NCI-H510A treated with DMSO at 0.1 percent for 48 hours (cell line): ENCODE data around the gene TPRKB.
"Not testable (repeated sequence)": the region's sequence is repeated elsewhere in the genome, so short reads cannot be mapped to it uniquely, and the experiment has no call there.

Source experiments
- DNase-seq: peaks from one replicate; lab custom pipeline; 2025; lab: John Stamatoyannopoulos, UW

TPRKB gene

DNA sequence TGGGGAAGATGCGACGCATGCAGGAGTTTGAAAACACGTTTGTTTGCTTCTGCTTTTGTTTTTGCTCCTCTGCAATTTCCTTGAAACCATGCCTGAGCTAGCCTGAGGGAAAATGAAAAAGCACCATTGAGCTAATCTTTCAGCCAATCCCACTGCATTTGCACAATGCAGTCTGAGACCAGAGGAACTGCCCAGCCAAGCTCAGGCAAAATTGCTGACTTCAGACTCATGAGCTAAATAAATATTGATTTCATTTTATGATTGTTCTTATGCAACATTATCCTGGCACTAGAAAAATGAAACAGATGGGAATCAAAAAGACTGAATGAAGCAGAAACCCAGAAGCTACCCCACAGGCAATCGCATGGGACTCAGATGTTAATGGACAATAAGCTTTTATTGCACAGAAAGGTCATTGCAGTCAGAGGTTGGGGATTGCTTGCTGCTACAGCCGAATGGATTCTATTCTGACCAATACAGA is 37.0 kb downstream of the TPRKB start:
- no peak for DNase-seq

DNA sequence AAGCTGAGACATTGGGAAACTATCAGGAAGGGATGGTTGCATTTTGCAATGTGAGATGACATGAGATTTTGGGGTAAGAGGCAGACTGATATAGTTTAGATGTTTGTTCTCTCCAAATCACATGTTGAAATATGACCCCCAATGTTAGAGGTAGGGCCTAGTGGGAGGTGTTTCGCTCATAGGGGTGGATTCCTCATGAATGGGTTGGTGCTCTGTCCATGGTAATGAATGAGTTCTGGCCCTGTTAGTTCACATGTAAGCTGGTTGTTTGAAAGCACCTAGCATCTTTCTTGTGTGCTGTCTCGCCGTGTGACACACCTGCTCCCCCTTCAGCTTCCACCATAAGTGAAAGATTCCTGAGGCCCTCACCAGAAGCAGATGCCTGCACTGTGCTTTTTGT is 37.7 kb downstream of the TPRKB start:
- DNase-seq = no peak

DNA sequence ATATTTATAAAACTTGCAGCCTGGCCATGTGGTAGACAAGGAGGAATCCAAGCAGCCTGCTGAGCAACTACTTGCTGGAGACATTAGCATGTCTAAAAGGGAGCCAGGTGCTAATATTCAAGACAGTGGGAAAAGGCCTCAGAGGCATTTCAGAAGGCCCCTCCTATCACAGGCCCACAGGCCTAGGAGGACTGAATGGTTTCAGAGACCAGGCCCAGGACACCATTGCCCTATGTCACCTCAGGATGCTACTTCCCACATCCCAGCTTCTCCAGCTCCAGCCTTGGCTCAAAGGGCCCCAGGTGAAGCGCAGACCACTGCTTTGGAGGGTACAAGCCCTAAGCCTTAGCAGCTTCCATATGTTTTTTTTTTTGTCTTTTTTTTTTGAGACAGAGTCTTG is 39.0 kb downstream of the TPRKB start:
- DNase-seq = no peak

DNA sequence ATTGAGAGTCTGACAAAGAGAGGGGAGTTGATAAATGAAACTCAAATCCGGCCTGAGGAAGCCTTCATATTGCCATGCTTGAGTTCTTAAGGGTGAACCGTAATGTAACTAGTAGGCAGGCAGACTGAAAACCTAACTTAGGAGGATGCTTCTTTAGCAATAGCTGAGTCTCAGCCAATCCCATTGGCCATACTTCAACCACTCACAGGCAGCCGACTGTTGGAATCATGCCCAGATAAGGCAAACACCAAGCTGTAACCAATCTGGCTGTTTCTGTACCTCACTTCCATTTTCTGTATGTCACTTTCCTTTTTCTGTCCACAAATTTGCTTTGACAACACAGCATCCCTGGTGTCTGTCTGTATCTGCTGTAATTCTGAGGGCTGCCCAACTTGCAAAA is 39.5 kb downstream of the TPRKB start:
- no peak for DNase-seq

DNA sequence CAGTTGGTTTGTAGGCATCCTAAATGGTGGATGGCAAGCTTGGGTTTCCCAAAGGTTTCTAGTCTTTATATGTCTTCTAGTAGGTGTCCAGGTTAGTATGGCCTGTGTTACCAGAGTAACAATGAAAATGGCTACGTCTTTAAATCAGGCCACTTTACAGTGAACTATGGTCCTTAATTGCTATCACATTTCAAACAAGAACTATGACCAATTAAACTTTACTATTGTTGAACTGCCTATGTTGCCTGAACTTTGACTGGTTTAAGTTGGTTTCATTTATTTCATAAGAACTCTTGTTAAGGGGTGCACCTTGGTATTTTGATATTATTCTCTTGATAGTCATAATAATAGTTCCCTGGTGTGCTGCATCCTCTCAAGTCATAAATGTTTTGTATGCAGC is 40.2 kb downstream of the TPRKB start:
- DNase-seq = not testable (repeated sequence)

DNA sequence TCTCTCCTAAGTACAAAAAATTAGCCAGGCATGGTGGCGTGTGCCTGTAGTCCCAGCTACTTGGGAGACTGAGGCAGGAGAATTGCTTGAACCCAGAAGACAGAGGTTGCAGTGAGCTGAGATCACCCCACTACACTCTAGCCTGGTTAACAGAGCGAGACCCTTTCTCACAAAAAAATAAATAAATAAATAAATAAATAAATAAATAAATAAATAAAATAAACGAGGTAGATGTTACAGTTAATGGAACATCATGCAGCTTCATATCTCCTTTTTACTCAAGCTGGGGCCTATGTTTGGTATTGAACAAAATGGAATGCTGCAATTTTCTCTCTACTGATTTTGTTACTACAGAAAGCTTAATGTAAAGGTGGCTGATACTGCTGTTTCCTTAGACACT is 40.6 kb downstream of the TPRKB start:
- DNase-seq = not testable (repeated sequence)

DNA sequence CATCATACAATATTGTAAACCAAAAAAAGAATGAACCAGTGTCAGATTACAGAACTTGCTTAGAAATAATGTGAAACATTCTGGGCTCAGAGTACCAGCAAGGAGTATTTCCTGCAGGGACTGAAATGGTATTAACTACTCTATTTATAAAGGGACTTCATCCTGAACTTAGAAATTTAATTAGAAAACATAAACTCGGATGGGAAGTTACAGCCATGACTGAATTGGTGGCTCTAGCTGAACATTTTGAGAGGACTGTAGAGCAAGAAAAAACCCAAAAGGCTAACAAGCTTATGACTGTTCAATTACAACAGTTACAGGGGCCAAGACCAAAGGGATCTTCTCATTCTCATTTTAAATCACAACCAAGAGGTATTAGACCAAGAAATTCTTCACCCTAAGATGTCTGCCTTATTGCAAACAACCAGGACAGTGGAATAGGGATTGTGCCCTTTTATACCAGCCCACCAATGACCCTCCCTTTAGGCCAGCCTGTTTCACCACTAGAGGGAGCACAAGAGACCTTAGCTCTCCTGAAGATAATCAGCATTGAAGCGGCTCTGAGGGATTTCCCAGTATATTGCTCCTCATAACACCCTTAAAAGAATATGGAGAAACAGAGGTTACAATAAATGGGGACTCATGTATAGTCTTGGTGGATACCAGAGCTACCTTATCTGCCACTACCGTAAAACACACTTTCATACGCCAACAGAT is 46.6 kb downstream of the TPRKB start:
- peak; percentile 10 for DNase-seq

DNA sequence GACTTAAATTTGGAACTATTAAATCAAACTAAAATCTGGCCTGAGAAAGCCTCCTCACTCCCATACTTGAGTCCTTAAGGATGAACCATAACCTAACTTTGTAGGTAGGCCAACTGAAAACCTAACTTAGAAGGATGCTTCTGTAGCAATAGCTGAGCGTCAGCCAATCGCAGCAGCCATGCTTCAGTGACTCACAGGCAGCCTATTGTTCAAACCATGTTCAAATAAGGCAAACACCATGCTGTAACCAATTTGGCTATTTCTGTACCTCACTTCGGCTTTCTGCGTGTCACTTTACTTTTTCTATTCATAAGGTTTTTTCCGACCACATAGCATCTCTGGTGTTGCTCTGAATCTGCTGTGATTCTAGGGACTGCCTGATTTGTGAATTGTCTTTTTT is 48.7 kb downstream of the TPRKB start:
- not testable (repeated sequence) for DNase-seq

DNA sequence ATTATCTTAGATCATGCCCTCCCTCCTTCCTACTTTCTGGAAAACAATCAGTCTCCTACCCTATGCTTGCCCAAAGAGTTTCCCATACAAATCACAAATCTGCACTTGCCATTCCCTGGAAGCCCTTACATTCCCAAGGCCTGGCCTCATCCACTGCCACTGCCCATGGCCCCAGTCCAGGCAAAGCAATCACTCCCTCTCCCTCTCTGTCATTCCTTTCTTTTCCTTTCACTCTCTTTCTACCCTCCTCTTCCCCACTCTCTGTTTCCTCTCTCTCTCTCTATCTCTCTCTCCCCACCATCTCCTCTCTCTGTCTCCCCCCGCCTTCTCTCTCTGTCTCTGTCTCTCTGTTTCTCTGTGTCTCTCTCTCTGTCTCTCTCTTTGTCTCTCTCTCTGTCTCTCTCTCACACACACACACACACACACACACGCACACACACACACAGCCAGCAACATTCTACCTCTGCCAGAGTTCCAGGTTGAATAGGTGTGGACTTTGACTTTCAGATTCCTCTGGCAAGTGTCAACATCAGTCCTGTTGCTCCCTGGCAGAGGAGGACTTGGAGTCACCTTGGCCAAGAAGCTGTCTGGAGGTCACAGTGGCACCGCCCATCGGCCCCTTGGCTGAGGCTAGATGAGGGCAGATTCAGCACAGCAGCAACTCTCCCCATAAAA is 51.2 kb downstream of the TPRKB start:
- DNase-seq = no peak

DNA sequence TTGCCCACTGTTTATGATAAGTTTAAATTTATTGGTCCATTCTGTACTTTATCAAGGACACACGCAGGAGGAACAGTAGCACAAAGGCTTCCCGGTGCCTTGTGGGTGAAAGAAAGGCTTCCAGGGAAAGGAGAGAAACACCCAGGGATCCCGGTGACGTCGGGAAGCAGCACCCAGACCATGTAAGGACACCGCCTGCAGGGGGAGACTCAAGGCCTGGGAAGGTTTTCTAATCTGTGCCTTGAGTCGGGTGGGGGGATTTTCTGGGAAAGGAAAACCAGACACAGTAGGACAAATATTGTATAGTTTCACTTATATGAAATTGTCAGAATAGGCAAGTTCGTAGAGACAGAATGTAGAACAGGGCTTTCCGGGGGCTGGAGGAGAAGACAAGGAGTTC is 52.2 kb downstream of the TPRKB start:
- not testable (repeated sequence) for DNase-seq

DNA sequence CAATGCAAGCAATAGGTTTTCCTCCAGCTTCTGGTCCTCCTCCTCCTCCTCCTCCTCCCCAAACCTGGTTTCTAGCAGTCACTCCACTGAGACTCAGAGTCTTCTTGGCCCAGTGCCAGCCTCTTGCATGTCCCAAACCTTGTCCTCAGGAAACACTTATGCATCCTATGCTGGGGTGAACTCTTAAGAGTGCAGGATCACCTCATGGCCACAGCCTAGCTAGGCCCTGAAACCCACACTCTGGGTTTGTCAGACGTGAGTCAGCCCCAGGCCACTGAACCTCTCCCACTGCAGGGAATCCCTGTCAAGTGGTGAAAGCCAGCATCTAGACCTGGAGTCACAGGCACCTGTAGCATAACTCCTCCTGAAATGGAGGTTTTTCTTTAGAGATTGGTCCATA is 52.8 kb downstream of the TPRKB start:
- DNase-seq = not testable (repeated sequence)

DNA sequence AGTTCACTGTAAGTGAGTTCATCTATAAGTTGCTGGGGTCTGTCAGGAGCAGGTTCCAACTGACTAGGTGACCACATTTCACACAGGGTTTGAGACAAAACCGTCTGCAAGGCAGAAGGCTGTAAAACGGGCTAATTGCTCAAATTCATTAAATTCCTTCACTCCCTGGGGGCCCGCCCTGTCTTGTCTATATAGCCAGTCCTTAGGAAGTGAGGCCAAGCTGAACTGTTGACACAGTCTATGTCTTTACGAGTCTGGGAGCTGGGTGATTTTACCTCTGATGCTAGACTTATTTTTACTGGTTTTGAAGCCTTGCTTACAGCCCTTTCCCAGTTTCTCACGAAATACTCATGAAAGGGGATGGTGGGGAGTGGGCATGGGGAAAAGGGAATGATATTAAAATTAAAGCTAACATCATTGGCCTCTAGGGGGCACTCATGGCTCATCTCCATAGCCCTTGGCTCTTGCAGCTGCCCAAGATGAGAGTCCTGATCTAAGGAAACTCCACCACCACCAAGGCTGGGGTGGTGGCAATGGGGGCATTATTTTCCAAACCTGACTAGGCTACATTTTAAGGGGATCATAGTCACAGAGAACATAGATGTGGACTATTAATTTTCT is 57.1 kb downstream of the TPRKB start:
- DNase-seq = peak; percentile 22
